ENCODE measurements around the gene ANGEL2. TPM values are rescaled to one million over a fixed set of nuclear protein-coding genes. Genes with fewer than 3 reads are reported as not detected.

ANGEL2 gene
- total RNA-seq, 2 donors from 2014 or later: 55.8 to 60.4 TPM

DNA sequence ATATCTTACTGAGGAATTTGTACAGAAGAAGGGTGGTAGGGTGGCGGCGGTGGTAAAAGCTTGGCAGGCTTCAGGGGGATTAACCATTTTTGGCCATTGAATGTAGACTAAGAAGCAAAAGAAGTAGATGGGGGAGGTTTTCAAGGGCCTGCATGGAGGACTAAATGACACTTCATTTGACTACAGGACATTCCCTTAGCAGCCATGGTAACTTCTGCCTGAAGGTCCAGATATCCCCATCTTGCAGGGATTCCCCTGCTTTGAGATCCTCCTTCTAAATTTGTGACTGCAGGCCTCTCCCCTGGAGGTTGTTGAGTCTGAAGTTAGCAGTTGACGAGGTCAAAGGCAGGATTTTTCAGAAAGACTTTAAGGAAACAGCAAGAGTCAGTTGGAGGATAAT is 60.6 kb downstream of the ANGEL2 start:
- Mint-ChIP-seq H3K4me3 (no peak overlapping the region), H3K36me3 (ENCODE audit: low read depth) (peaks cover 20% of the 10 kb centered on the region)

DNA sequence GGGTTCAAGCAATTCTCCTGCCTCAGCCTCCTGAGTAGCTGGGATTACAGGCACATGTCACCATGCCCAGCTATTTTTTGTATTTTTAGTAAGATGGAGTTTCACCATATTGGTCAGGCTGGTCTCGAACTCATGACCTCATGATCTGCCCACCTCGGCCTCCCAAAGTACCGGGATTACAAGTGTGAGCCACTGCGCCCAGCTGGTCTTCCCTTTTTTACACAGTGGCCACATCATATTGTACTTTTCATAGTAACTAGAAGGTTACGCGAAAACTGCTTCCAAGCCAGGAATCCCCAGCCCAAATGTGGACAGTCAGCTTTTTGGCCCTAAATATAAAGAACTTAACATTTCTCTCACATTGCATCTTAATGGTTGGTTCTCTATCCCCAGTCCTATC is 61.2 kb downstream of the ANGEL2 start:
- H3K27me3 ChIP-seq (ENCODE audit: control insufficient read depth, insufficient read depth, low read length, poor library complexity, severe bottlenecking): peaks cover 6% of the 10 kb centered on the region
- peaks cover 3% of the 10 kb centered on the region for H3K4me1 Mint-ChIP-seq
- no peak overlapping the region for H3K9ac ChIP-seq (ENCODE audit: extremely low read depth, low read length, poor library complexity, severe bottlenecking)
- peaks cover 9% of the 10 kb centered on the region for H3K36me3 ChIP-seq (ENCODE audit: control insufficient read depth, insufficient read depth, low read length)
- WGBS, 2 experiments (ENCODE audit: insufficient coverage in 1 of 2, insufficient read length in 1 of 2): 96 to 97% methylated on average over 6 of the region's 6 CpGs
- H3K27ac ChIP-seq (ENCODE audit: low read depth, low read length): no peak overlapping the region
- H3K9me3 ChIP-seq (ENCODE audit: control insufficient read depth, low read length): no peaks in the 10 kb centered on the region
- H3K4me3 ChIP-seq (ENCODE audit: low read length): no peak overlapping the region
- H3K4me1 ChIP-seq (ENCODE audit: control insufficient read depth, insufficient read depth, low read length): no peaks in the 10 kb centered on the region
- peaks cover 18% of the 10 kb centered on the region for H3K36me3 Mint-ChIP-seq (ENCODE audit: low read depth)
- H3K9me3 Mint-ChIP-seq: no peaks in the 10 kb centered on the region
- TF ChIP-seq, protein P1, sequence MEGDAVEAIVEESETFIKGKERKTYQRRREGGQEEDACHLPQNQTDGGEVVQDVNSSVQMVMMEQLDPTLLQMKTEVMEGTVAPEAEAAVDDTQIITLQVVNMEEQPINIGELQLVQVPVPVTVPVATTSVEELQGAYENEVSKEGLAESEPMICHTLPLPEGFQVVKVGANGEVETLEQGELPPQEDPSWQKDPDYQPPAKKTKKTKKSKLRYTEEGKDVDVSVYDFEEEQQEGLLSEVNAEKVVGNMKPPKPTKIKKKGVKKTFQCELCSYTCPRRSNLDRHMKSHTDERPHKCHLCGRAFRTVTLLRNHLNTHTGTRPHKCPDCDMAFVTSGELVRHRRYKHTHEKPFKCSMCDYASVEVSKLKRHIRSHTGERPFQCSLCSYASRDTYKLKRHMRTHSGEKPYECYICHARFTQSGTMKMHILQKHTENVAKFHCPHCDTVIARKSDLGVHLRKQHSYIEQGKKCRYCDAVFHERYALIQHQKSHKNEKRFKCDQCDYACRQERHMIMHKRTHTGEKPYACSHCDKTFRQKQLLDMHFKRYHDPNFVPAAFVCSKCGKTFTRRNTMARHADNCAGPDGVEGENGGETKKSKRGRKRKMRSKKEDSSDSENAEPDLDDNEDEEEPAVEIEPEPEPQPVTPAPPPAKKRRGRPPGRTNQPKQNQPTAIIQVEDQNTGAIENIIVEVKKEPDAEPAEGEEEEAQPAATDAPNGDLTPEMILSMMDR (conservative IDR thresholded peaks at IDR 0.05): no peak
- H3K4me3 Mint-ChIP-seq: no peak overlapping the region
- H3K27ac Mint-ChIP-seq: no peak overlapping the region
- no peak for DNase-seq
- peaks cover 7% of the 10 kb centered on the region for H3K27me3 Mint-ChIP-seq (ENCODE audit: insufficient read depth)

More for the DNA sequence above, 60.6 kb downstream of the ANGEL2 start:
- H3K27ac Mint-ChIP-seq: no peak overlapping the region
- TF ChIP-seq, protein P1 (conservative IDR thresholded peaks at IDR 0.05): no peak
- H3K9ac ChIP-seq (ENCODE audit: extremely low read depth, low read length, poor library complexity, severe bottlenecking): no peak overlapping the region
- no peak overlapping the region for H3K27ac ChIP-seq (ENCODE audit: low read depth, low read length)
- 90% methylated on average over 3 of the region's 3 CpGs; no CpG with 5 or more reads in 1 of the 2 experiments for whole genome bisulfite sequencing, 2 experiments (ENCODE audit: insufficient coverage in 1 of 2, insufficient read length in 1 of 2)
- H3K9me3 Mint-ChIP-seq: no peaks in the 10 kb centered on the region
- H3K9me3 ChIP-seq (ENCODE audit: control insufficient read depth, low read length): no peaks in the 10 kb centered on the region
- H3K27me3 Mint-ChIP-seq (ENCODE audit: insufficient read depth): peaks cover 2% of the 10 kb centered on the region
- peaks cover 2% of the 10 kb centered on the region for H3K4me1 Mint-ChIP-seq
- H3K4me3 ChIP-seq (ENCODE audit: low read length): no peak overlapping the region
- no peaks in the 10 kb centered on the region for H3K4me1 ChIP-seq (ENCODE audit: control insufficient read depth, insufficient read depth, low read length)
- no peak for DNase-seq
- H3K27me3 ChIP-seq (ENCODE audit: control insufficient read depth, insufficient read depth, low read length, poor library complexity, severe bottlenecking): peaks cover under 1% of the 10 kb centered on the region
- H3K36me3 ChIP-seq (ENCODE audit: control insufficient read depth, insufficient read depth, low read length): peaks cover 12% of the 10 kb centered on the region

DNA sequence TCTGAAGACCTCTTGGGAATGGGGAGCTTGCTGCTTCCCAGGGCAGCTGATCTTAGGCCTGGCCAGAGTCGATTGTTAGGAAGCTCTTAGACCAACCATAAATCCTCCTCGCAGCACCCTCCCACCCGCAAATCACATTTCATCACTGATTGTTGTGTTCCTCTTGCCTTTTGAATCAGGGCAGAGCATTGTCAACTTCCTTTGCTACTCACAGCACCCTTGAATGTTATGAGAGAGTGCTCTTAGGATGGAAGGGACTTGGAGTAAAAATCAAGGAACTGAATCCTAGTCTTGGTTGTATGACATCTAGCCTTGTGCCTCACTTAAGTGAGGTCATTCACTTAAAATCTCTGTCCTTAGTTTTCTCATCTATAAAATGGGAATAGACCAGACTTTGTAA is 62.3 kb downstream of the ANGEL2 start:
- H3K4me1 Mint-ChIP-seq: peaks cover 3% of the 10 kb centered on the region
- no peak overlapping the region for H3K4me3 Mint-ChIP-seq
- TF ChIP-seq, protein P1 (conservative IDR thresholded peaks at IDR 0.05): no peak
- WGBS, 2 experiments (ENCODE audit: insufficient coverage in 1 of 2, insufficient read length in 1 of 2): 82 to 94% methylated on average over 2 to 3 of the region's 3 CpGs
- peaks cover 9% of the 10 kb centered on the region for H3K36me3 ChIP-seq (ENCODE audit: control insufficient read depth, insufficient read depth, low read length)
- DNase-seq: no peak
- H3K9ac ChIP-seq (ENCODE audit: extremely low read depth, low read length, poor library complexity, severe bottlenecking): no peak overlapping the region
- H3K27me3 Mint-ChIP-seq (ENCODE audit: insufficient read depth): peaks cover 19% of the 10 kb centered on the region
- no peak overlapping the region for H3K4me3 ChIP-seq (ENCODE audit: low read length)
- H3K27ac Mint-ChIP-seq: no peak overlapping the region
- H3K4me1 ChIP-seq (ENCODE audit: control insufficient read depth, insufficient read depth, low read length): no peaks in the 10 kb centered on the region
- peaks cover 11% of the 10 kb centered on the region for H3K36me3 Mint-ChIP-seq (ENCODE audit: low read depth)
- H3K27me3 ChIP-seq (ENCODE audit: control insufficient read depth, insufficient read depth, low read length, poor library complexity, severe bottlenecking): peaks cover 14% of the 10 kb centered on the region
- H3K9me3 Mint-ChIP-seq: peaks cover 4% of the 10 kb centered on the region
- H3K27ac ChIP-seq (ENCODE audit: low read depth, low read length): no peak overlapping the region
- no peaks in the 10 kb centered on the region for H3K9me3 ChIP-seq (ENCODE audit: control insufficient read depth, low read length)

Data from endodermal cell (in vitro differentiated cells).